Ishikawa (cell line): ENCODE measurements around the gene TMCO2.

Source experiments
- CEBPB ChIP-seq: IDR thresholded peaks from 2 replicates; pipeline ENCODE4 v1.6.1; 2012
- CREB1 ChIP-seq: IDR thresholded peaks from 2 replicates; pipeline ENCODE4 v1.6.1; 2012; ENCODE audit warnings: low read depth
- EGR1 ChIP-seq: IDR thresholded peaks from 2 replicates; pipeline ENCODE4 v1.6.1; 2012
- EP300 ChIP-seq: IDR thresholded peaks from 2 replicates; pipeline ENCODE4 v1.6.1; 2012; ENCODE audit warnings: borderline replicate concordance
- FOXM1 ChIP-seq: IDR thresholded peaks from 2 replicates; pipeline ENCODE4 v1.6.1; 2012; ENCODE audit warnings: low read depth, borderline replicate concordance
- MAX ChIP-seq: IDR thresholded peaks from 2 replicates; pipeline ENCODE4 v1.6.1; 2012
- NFIC ChIP-seq: IDR thresholded peaks from 2 replicates; pipeline ENCODE4 v1.6.1; 2012
- RAD21 ChIP-seq: IDR thresholded peaks from 2 replicates; pipeline ENCODE4 v1.6.1; 2012; ENCODE audit warnings: low read depth
- REST ChIP-seq: IDR thresholded peaks from 2 replicates; pipeline ENCODE4 v1.6.1; 2012; ENCODE audit warnings: low read depth, mild to moderate bottlenecking
- TAF1 ChIP-seq: IDR thresholded peaks from 2 replicates; pipeline ENCODE4 v1.6.1; 2012; ENCODE audit warnings: low read depth, mild to moderate bottlenecking
- TEAD4 ChIP-seq: IDR thresholded peaks from 2 replicates; pipeline ENCODE4 v1.6.1; 2012
- USF1 ChIP-seq: IDR thresholded peaks from 2 replicates; pipeline ENCODE4 v1.6.1; 2012
- YY1 ChIP-seq: IDR thresholded peaks from 2 replicates; pipeline ENCODE4 v1.6.1; 2012; ENCODE audit warnings: low read depth
- ZBTB7A ChIP-seq: IDR thresholded peaks from 2 replicates; pipeline ENCODE4 v1.6.1; 2012; ENCODE audit warnings: low read depth

- TF ChIP-seq YY1 (no peak), EP300 (no peak), RAD21 (no peak), REST (no peak), CREB1 (no peak), USF1 (no peak), NFIC (no peak), TAF1 (no peak), CEBPB (no peak), ZBTB7A (no peak), FOXM1 (no peak), MAX (no peak), EGR1 (no peak), TEAD4 (no peak)
Measured at GRCh38 chr1:40252601-40253000, 4.9 kb downstream of the TMCO2 start.
